HG02763 (cell line): ENCODE measurements around the gene HSF2BP.
"Not testable (repeated sequence)": the region's sequence is repeated elsewhere in the genome, so short reads cannot be mapped to it uniquely, and the experiment has no call there.

Experiments used
- ATAC-seq: cut with Tn5 transposase; IDR thresholded peaks from one replicate; pipeline ENCODE4 v1.9.1; 2021; ENCODE audit warnings: mild to moderate bottlenecking, moderate library complexity; ENCODE audit not compliant: unreplicated experiment

HSF2BP gene

GRCh38 chr21:43600642-43601402 lies 58.5 kb downstream of the HSF2BP start:
- ATAC-seq, result no peak

- ATAC-seq, result no peak
Observed at GRCh38 chr21:43599728-43600127, 59.6 kb downstream of the HSF2BP start.

- no peak for ATAC-seq
Observed at GRCh38 chr21:43598416-43599120, 60.7 kb downstream of the HSF2BP start.

- no peak for ATAC-seq
Observed at GRCh38 chr21:43597540-43598250, 61.6 kb downstream of the HSF2BP start.

- ATAC-seq, result no peak
Observed at GRCh38 chr21:43597052-43597451, 62.2 kb downstream of the HSF2BP start.

- ATAC-seq, result no peak
Observed at GRCh38 chr21:43596616-43597015, 62.7 kb downstream of the HSF2BP start.

GRCh38 chr21:43595769-43596168 lies 63.5 kb downstream of the HSF2BP start:
- ATAC-seq, result not testable (repeated sequence)

GRCh38 chr21:43593078-43593477 lies 66.2 kb downstream of the HSF2BP start:
- no peak for ATAC-seq

GRCh38 chr21:43591571-43591970 lies 67.7 kb downstream of the HSF2BP start:
- no peak for ATAC-seq

- no peak for ATAC-seq
Observed at GRCh38 chr21:43590194-43590593, 69.1 kb downstream of the HSF2BP start.

GRCh38 chr21:43588957-43589356 lies 70.3 kb downstream of the HSF2BP start:
- no peak for ATAC-seq

- no peak for ATAC-seq
Observed at GRCh38 chr21:43585924-43586413, 73.3 kb downstream of the HSF2BP start.

- no peak for ATAC-seq
Observed at GRCh38 chr21:43585514-43585913, 73.8 kb downstream of the HSF2BP start.

- ATAC-seq, result no peak
Observed at GRCh38 chr21:43581453-43581852, 77.8 kb downstream of the HSF2BP start.

GRCh38 chr21:43578677-43579303 lies 80.5 kb downstream of the HSF2BP start:
- ATAC-seq, result no peak

GRCh38 chr21:43575473-43575844 lies 83.8 kb downstream of the HSF2BP start:
- ATAC-seq, result no peak

GRCh38 chr21:43574741-43575472 lies 84.4 kb downstream of the HSF2BP start:
- no peak for ATAC-seq

GRCh38 chr21:43573921-43574320 lies 85.4 kb downstream of the HSF2BP start:
- ATAC-seq, result no peak

GRCh38 chr21:43572446-43572845 lies 86.8 kb downstream of the HSF2BP start:
- no peak for ATAC-seq

- no peak for ATAC-seq
Observed at GRCh38 chr21:43571976-43572375, 87.3 kb downstream of the HSF2BP start.
